ENCODE results near the gene UBE2N. TPM values are rescaled to one million over a fixed set of nuclear protein-coding genes. Genes with fewer than 3 reads are reported as not detected.
A peak's percentile ranks its signal among the peaks of the same experiment; 100 is the strongest.

UBE2N gene
- total and polyA plus RNA-seq, 2 of the 8 experiments (the other 6 are each of a cell fraction or from before 2014, with no cell fraction given): 108 to 225 TPM

- TF ChIP-seq ATF2 (IDR thresholded peaks at IDR 0.05; ENCODE audit: low read length) (no peak), CTBP2 (IDR thresholded peaks at IDR 0.05; ENCODE audit: borderline replicate concordance, insufficient read depth, insufficient read length, low read length) (no peak), CREB1 (IDR thresholded peaks at IDR 0.05) (peak; percentile 84), TBP (IDR thresholded peaks at IDR 0.05; ENCODE audit: low read depth, low read length) (peak; percentile 69), ZNF274 (IDR thresholded peaks at IDR 0.05; ENCODE audit: borderline replicate concordance, extremely low read depth, low read length) (no peak), SP4 (IDR thresholded peaks at IDR 0.05; ENCODE audit: low read length) (0 out of 2 replicates have a peak, but pooled peaks have one; percentile 37), SUZ12 (IDR thresholded peaks at IDR 0.05; ENCODE audit: low read length) (peak; percentile 56; the same call in 1 of the 2 replicates), CEBPB (IDR thresholded peaks at IDR 0.05; ENCODE audit: low read depth, low read length) (no peak), TAF1 (IDR thresholded peaks at IDR 0.05; ENCODE audit: low read depth, low read length) (peak; percentile 71), E2F6 (IDR thresholded peaks at IDR 0.05) (no peak; the same call in none of the 2 replicates), JUN (IDR thresholded peaks at IDR 0.05; ENCODE audit: low read depth, low read length) (no peak), CHD1 (IDR thresholded peaks at IDR 0.05; ENCODE audit: low read depth, low read length) (no peak), POU5F1 (IDR thresholded peaks at IDR 0.05; ENCODE audit: low read depth, low read length) (no peak), HDAC6 (IDR thresholded peaks at IDR 0.05; ENCODE audit: low read depth, low read length) (no peak), NANOG (IDR thresholded peaks at IDR 0.05; ENCODE audit: insufficient read depth, low read depth, low read length, poor library complexity, severe bottlenecking) (no peak), BACH1 (IDR thresholded peaks at IDR 0.05; ENCODE audit: low read length) (peak; percentile 87), FOSL1 (IDR thresholded peaks at IDR 0.05; ENCODE audit: insufficient read depth, low read depth, low read length) (no peak), HDAC2 (IDR thresholded peaks at IDR 0.05; ENCODE audit: borderline replicate concordance in 1 of 2, low read depth in 2 of 2, low read length in 2 of 2) (peak; percentile 36 to 75; a peak in 2 of 4 replicates), MAFK (IDR thresholded peaks at IDR 0.05; ENCODE audit: low read depth, low read length) (no peak), POLR2AphosphoS5 (IDR thresholded peaks at IDR 0.05; ENCODE audit: low read depth, low read length) (peak; percentile 91), SIX5 (IDR thresholded peaks at IDR 0.05; ENCODE audit: low read depth, low read length) (peak; percentile 31; the same call in 1 of the 2 replicates), PHF8 (conservative IDR thresholded peaks at IDR 0.05; ENCODE audit: low read depth, low read length) (peak; percentile 96), ASH2L (IDR thresholded peaks at IDR 0.05; ENCODE audit: low read length) (peak; percentile 74)
These were observed at the start of gene UBE2N (continued) for GRCh38 chr12:93441617-93442410.
